Upper lobe of left lung (tissue), 6 donors: ENCODE measurements around the gene UPP2. TPM values are rescaled to one million over a fixed set of nuclear protein-coding genes. Genes with fewer than 3 reads are reported as not detected.

ENCODE experiments used
- ATAC-seq, 2 donors: fragments of 200-7000 bp; cut with Tn5 transposase; one replicate each; pipeline ENCODE4 v1.9.1; 2022; ENCODE audit warnings: mild to moderate bottlenecking in 2 of 2, moderate library complexity in 2 of 2; ENCODE audit not compliant: low FRiP score in 2 of 2
- DNase-seq, 2 donors: peaks; one replicate each; pipeline ENCODE4 v3.0.0-alpha.2; 2019 to 2020
- H3K27ac ChIP-seq, 4 donors: fragments of 200-600 bp; sonication (generic); one replicate each; pipeline ENCODE4 v1.5.1; 2016 to 2019
- H3K27me3 ChIP-seq, 4 donors: fragments of 200-600 bp; sonication (generic); one replicate each; pipeline ENCODE4 v1.5.1; 2017 to 2019
- H3K36me3 ChIP-seq, 4 donors: fragments of 200-600 bp; sonication (generic); one replicate each; pipeline ENCODE4 v1.5.1; 2016 to 2019
- H3K4me1 ChIP-seq, 4 donors: fragments of 200-600 bp; sonication (generic); one replicate each; pipeline ENCODE4 v1.5.1; 2018 to 2019
- H3K4me3 ChIP-seq, 4 donors: fragments of 200-600 bp; sonication (generic); one replicate each; pipeline ENCODE4 v1.5.1; 2017 to 2019; ENCODE audit warnings: mild to moderate bottlenecking in 2 of 4, moderate library complexity in 1 of 4
- H3K9me3 ChIP-seq, 4 donors: fragments of 200-600 bp; sonication (generic); one replicate each; pipeline ENCODE4 v1.5.1; 2018 to 2019
- EP300 ChIP-seq, 4 donors: sonication (generic); formaldehyde crosslinking; IDR thresholded peaks; one replicate each; pipeline ENCODE4 v1.5.1; 2017; ENCODE audit warnings: antibody characterized with exemption in 4 of 4, control low read depth in 2 of 4
- POLR2A ChIP-seq, 4 donors: fragments of 450-650 bp; IDR thresholded peaks; one replicate each; pipeline ENCODE4 v1.5.1; 2016 to 2017; ENCODE audit warnings: antibody characterized with exemption in 4 of 4, mild to moderate bottlenecking in 2 of 4
- POLR2AphosphoS5 ChIP-seq, 2 donors: sonication (generic); formaldehyde crosslinking; IDR thresholded peaks; one replicate each; pipeline ENCODE4 v1.5.1; 2017; ENCODE audit warnings: antibody characterized with exemption in 2 of 2
- WGBS, 2 donors: methylation state at CpG; one replicate each; pipeline ENCODE4 v1.1.5; 2017 to 2018; 5-methylcytosine and 5-hydroxymethylcytosine counted together
- total RNA-seq, 6 donors: library from RNA; depleted of rRNA in 4 of 6; stranded (reverse); fragments of >200 nt in 4 of 6; gene quantifications; one replicate each; pipeline versions ENCODE4 v1.1.0 to v1.2.1, GENCODE V29; 2016 to 2021
- TF ChIP-seq, protein P1 (sequence below), 6 experiments: fragments of 450-650 bp in 4 of 6; fragments of 200-600 bp in 2 of 6; sonication (generic) in 2 of 6; IDR thresholded peaks; one replicate each; pipeline ENCODE4 v1.5.1; 2016 to 2019; ENCODE audit warnings: antibody characterized with exemption in 6 of 6
- donor health status: DM: no; HTN: no; CAD: no; lungs with moderate emphysema.
- donor health status: DM: no; HTN: yes; CAD: no; lungs with severe emphysema.

The UPP2 gene
- total RNA-seq, 6 donors from 2014 or later, result not detected

DNA sequence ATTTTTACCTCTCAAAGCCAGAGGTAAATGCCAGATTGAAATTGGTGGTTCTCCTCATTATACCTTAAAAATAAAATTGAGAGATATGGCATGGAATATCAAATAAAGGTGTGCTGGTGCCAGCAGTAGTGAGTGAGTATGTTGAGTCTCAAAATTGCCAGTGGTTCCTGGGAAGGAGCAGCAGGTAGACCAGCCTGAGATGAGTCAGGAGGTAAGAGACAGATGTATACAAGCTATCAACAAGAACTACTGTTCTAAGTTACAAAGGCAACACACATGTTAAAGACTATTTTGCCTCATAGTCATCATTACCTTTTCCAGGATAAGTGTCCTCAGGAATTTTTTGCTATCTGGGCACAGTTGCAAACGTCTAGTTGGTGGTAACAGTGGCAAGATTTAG, 1.3 kb upstream of the UPP2 start:
- no peaks in the 10 kb centered on the region for H3K27me3 ChIP-seq
- H3K36me3 ChIP-seq, result no peaks in the 10 kb centered on the region
- H3K27ac ChIP-seq, result no peak overlapping the region
- TF ChIP-seq, protein P1, sequence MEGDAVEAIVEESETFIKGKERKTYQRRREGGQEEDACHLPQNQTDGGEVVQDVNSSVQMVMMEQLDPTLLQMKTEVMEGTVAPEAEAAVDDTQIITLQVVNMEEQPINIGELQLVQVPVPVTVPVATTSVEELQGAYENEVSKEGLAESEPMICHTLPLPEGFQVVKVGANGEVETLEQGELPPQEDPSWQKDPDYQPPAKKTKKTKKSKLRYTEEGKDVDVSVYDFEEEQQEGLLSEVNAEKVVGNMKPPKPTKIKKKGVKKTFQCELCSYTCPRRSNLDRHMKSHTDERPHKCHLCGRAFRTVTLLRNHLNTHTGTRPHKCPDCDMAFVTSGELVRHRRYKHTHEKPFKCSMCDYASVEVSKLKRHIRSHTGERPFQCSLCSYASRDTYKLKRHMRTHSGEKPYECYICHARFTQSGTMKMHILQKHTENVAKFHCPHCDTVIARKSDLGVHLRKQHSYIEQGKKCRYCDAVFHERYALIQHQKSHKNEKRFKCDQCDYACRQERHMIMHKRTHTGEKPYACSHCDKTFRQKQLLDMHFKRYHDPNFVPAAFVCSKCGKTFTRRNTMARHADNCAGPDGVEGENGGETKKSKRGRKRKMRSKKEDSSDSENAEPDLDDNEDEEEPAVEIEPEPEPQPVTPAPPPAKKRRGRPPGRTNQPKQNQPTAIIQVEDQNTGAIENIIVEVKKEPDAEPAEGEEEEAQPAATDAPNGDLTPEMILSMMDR (IDR thresholded peaks at IDR 0.05), result no peak
- TF ChIP-seq POLR2A (IDR thresholded peaks at IDR 0.05) (no peak), EP300 (IDR thresholded peaks at IDR 0.05) (no peak), POLR2AphosphoS5 (IDR thresholded peaks at IDR 0.05) (no peak)
- 89% methylated on average over 1 of the region's 1 CpG for WGBS, 2 donors
- H3K9me3 ChIP-seq, result no peaks in the 10 kb centered on the region
- no peak overlapping the region for H3K4me3 ChIP-seq
- H3K4me1 ChIP-seq, result no peaks in the 10 kb centered on the region
- DNase-seq, result no peak
- no peak for ATAC-seq

DNA sequence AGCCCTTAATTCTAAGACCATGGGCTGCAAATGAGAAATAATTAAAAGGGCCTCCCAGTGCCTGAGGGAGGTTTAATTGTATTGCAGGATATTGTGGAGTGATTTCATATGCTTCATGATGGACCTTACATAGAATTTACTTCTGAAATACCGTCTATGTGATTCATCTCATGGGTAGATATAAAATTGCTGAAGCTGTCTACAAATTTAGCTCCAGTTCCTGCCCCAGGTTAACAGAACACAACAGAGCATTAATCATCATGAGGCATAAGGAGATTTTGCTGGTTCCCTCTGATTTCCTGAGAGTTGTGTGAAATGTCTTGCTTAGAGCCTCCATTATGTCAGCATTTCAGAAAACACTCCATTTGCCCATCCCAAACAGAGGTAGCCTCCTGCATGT, 770 bp downstream of the UPP2 start:
- TF ChIP-seq EP300 (IDR thresholded peaks at IDR 0.05), result no peak
- TF ChIP-seq, protein P1 (IDR thresholded peaks at IDR 0.05), result no peak
- TF ChIP-seq POLR2A (IDR thresholded peaks at IDR 0.05), result no peak
- no peak for TF ChIP-seq POLR2AphosphoS5 (IDR thresholded peaks at IDR 0.05)
- Histone ChIP-seq H3K4me3 (no peak overlapping the region), H3K27me3 (no peaks in the 10 kb centered on the region), H3K27ac (no peak overlapping the region), H3K9me3 (no peaks in the 10 kb centered on the region), H3K4me1 (no peaks in the 10 kb centered on the region), H3K36me3 (no peaks in the 10 kb centered on the region)
- 64 to 100% methylated on average over 1 of the region's 1 CpG for WGBS, 2 donors
- ATAC-seq (no peak), DNase-seq (no peak)

DNA sequence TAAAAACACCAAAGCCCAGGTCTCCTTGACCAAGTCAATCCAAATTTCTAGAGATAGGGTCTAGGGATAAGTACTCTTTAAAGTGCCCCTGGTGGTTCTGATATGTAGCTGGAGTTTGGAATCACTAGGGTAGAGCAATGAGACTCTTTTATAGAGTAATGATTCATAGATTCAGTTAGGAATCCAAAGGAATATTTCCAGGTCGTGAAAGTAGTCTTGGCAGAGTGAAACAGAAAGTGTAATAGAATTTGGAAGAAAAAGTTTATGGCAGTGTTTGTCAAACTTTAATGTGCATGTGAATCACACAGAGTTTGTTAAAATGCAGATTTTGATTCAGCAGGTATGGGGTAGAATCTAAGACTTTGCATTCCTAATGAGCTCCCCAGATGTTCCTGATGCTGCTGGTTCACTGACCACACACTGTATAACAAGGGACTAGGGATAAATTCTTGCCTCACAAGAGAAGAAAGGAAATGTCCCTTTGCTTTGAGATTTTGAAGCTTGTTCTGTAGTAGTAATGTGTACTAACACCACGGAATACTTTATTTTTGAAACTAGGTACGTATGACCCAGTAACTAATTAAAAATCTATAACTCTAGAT, 1.8 kb downstream of the UPP2 start:
- Histone ChIP-seq H3K36me3 (no peaks in the 10 kb centered on the region), H3K4me1 (no peaks in the 10 kb centered on the region), H3K4me3 (no peak overlapping the region), H3K27me3 (no peaks in the 10 kb centered on the region), H3K9me3 (no peaks in the 10 kb centered on the region), H3K27ac (no peak overlapping the region)
- WGBS, 2 donors, result 76 to 83% methylated on average over 3 of the region's 3 CpGs
- DNase-seq (no peak), ATAC-seq (no peak)
- TF ChIP-seq POLR2A (IDR thresholded peaks at IDR 0.05), result no peak
- no peak for TF ChIP-seq POLR2AphosphoS5 (IDR thresholded peaks at IDR 0.05)
- TF ChIP-seq, protein P1 (IDR thresholded peaks at IDR 0.05), result no peak
- no peak for TF ChIP-seq EP300 (IDR thresholded peaks at IDR 0.05)

- no peak overlapping the region for H3K27ac ChIP-seq
- WGBS, 2 donors, result 82 to 88% methylated on average over 4 to 5 of the region's 5 CpGs
- H3K4me3 ChIP-seq, result no peak overlapping the region
- TF ChIP-seq EP300 (IDR thresholded peaks at IDR 0.05) (no peak), POLR2AphosphoS5 (IDR thresholded peaks at IDR 0.05) (no peak), POLR2A (IDR thresholded peaks at IDR 0.05) (no peak)
- TF ChIP-seq, protein P1 (IDR thresholded peaks at IDR 0.05), result no peak
- DNase-seq, result no peak
- H3K9me3 ChIP-seq, result no peaks in the 10 kb centered on the region
- H3K27me3 ChIP-seq, result no peaks in the 10 kb centered on the region
- no peaks in the 10 kb centered on the region for H3K4me1 ChIP-seq
- no peaks in the 10 kb centered on the region for H3K36me3 ChIP-seq
- ATAC-seq, result no peak
Measured at GRCh38 chr2:158104903-158105302, 3.2 kb downstream of the UPP2 start.

- DNase-seq, result no peak
Measured at GRCh38 chr2:158112992-158113391, 11.3 kb downstream of the UPP2 start.

More at GRCh38 chr2:158112992-158113391, 11.3 kb downstream of the UPP2 start:
- H3K4me1 ChIP-seq, result no peaks in the 10 kb centered on the region
- ATAC-seq, result no peak
- no peaks in the 10 kb centered on the region for H3K36me3 ChIP-seq
- H3K9me3 ChIP-seq, result no peaks in the 10 kb centered on the region
- WGBS, 2 donors, result 76 to 78% methylated on average over 4 of the region's 4 CpGs
- H3K27me3 ChIP-seq, result no peaks in the 10 kb centered on the region
- no peak overlapping the region for H3K4me3 ChIP-seq
- TF ChIP-seq EP300 (IDR thresholded peaks at IDR 0.05) (no peak), POLR2AphosphoS5 (IDR thresholded peaks at IDR 0.05) (no peak)
- peak overlapping the region in 1 of 4 donors; percentile 60 for H3K27ac ChIP-seq
